ENCODE data around the gene CCDC85A.

DNA sequence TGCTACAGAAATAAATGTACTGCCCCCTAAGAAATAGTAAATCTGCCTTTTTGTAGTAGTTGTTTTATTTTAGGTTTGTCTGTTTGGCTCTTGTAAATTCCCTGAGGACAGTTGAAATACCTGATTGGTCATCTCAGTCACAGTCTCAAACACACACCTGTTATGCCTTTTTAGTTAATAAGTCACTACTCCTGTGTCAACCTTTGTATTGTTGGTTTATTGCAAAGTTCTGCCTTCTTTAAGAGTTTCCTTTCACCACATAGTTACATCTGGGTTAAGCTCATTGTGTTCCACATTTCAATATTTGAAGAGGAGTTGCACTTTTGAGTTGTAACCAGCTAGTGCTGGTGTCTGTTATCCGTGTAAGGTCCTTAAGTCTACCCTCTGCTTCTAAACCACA lies 198.7 kb downstream of the CCDC85A start:
- TF ChIP-seq, protein P1, sequence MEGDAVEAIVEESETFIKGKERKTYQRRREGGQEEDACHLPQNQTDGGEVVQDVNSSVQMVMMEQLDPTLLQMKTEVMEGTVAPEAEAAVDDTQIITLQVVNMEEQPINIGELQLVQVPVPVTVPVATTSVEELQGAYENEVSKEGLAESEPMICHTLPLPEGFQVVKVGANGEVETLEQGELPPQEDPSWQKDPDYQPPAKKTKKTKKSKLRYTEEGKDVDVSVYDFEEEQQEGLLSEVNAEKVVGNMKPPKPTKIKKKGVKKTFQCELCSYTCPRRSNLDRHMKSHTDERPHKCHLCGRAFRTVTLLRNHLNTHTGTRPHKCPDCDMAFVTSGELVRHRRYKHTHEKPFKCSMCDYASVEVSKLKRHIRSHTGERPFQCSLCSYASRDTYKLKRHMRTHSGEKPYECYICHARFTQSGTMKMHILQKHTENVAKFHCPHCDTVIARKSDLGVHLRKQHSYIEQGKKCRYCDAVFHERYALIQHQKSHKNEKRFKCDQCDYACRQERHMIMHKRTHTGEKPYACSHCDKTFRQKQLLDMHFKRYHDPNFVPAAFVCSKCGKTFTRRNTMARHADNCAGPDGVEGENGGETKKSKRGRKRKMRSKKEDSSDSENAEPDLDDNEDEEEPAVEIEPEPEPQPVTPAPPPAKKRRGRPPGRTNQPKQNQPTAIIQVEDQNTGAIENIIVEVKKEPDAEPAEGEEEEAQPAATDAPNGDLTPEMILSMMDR (IDR thresholded peaks at IDR 0.05; ENCODE audit: low read length) = no peak
- TF ChIP-seq EZH2phosphoT487 (IDR thresholded peaks at IDR 0.05; ENCODE audit: low read length) = no peak

All from MM.1S (cell line).